Left lung (tissue), 10 donors: ENCODE results near the gene OR2T29. TPM values are rescaled to one million over a fixed set of nuclear protein-coding genes. Genes with fewer than 3 reads are reported as not detected.
"Not testable (repeated sequence)": the region's sequence is repeated elsewhere in the genome, so short reads cannot be mapped to it uniquely, and the experiment has no call there.

Source experiments
- ATAC-seq: fragments of 200-7000 bp; cut with Tn5 transposase; one replicate; pipeline ENCODE4 v1.9.1; 2020; ENCODE audit warnings: moderate library complexity
- DNase-seq, 4 donors: peaks; one replicate each; pipeline ENCODE4 v3.0.0-alpha.2; 2013 to 2020
- H3K27ac ChIP-seq, 2 donors: fragments of 200-600 bp; sonication (generic) in 1 of 2; one replicate each; pipeline versions ENCODE4 v1.5.0 to v1.8.0; 2020 to 2021
- H3K27me3 ChIP-seq, 2 donors: fragments of 200-600 bp; sonication (generic) in 1 of 2; one replicate each; pipeline versions ENCODE4 v1.5.0 to v1.8.0; 2020 to 2021
- H3K36me3 ChIP-seq, 2 donors: fragments of 200-600 bp; sonication (generic) in 1 of 2; one replicate each; pipeline versions ENCODE4 v1.5.0 to v1.8.0; 2020 to 2021
- H3K4me1 ChIP-seq, 2 donors: fragments of 200-600 bp; one replicate each; pipeline ENCODE4 v1.8.0; 2021
- H3K4me3 ChIP-seq, 2 donors: fragments of 200-600 bp; sonication (generic) in 1 of 2; one replicate each; pipeline versions ENCODE4 v1.5.0 to v1.8.0; 2020 to 2021; ENCODE audit warnings: mild to moderate bottlenecking in 1 of 2
- H3K9me3 ChIP-seq, 2 donors: fragments of 200-600 bp; sonication (generic) in 1 of 2; one replicate each; pipeline versions ENCODE4 v1.5.0 to v1.8.0; 2020 to 2021
- intact Hi-C, 2 donors: fragments of 100-400 bp; cut with DNase I; formaldehyde crosslinking; loops; one replicate each; pipeline versions ENCODE4 v1.11.2 to v1.14.2; 2022
- polyA plus RNA-seq, 6 donors: library from polyadenylated mRNA; unstranded; fragments of 120-200 nt; gene quantifications; one replicate each; pipeline ENCODE4 v1.2.1, GENCODE V29; 2013; ENCODE audit not compliant: insufficient read length in 6 of 6
- total RNA-seq, 2 donors: library from RNA; stranded (reverse); fragmentation: NEBNext Ultra II Directional; extraction: Animal tissue kit (Norgen Biotek cat#: 25700); gene quantifications; one replicate each; pipeline ENCODE4 v1.2.1, GENCODE V29; 2021
- TF ChIP-seq, protein P1 (sequence below), 2 donors: fragments of 200-600 bp; sonication (generic) in 1 of 2; IDR thresholded peaks; one replicate each; pipeline versions ENCODE4 v1.5.0 to v1.8.0; 2021; ENCODE audit warnings: antibody characterized with exemption in 2 of 2
- donor health status: DM: no; HTN: yes; CAD: no.
- donor health status: DM: no; HTN: no; CAD: no.

Gene OR2T29
- total and polyA plus RNA-seq, 8 donors = not detected

DNA sequence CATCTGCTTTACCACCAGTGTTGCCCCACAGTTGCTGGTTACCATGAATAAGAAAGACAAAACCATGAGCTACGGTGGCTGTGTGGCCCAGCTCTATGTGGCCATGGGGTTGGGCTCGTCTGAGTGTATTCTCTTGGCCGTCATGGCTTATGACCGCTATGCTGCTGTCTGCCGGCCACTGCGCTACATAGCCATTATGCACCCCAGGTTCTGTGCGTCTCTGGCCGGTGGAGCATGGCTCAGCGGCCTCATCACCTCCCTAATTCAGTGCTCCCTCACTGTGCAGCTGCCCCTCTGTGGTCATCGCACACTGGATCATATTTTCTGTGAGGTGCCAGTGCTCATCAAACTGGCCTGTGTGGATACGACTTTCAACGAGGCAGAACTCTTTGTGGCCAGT lies 40.7 kb downstream of the OR2T29 start:
- H3K4me3 ChIP-seq = no peak overlapping the region
- H3K27me3 ChIP-seq = no peaks in the 10 kb centered on the region
- no peaks in the 10 kb centered on the region for H3K4me1 ChIP-seq
- H3K36me3 ChIP-seq = no peaks in the 10 kb centered on the region
- H3K9me3 ChIP-seq = peaks cover 0 to 2% of the 10 kb centered on the region in 2 donors
- ATAC-seq = no peak
- intact Hi-C loops = no loop called here
- TF ChIP-seq, protein P1, sequence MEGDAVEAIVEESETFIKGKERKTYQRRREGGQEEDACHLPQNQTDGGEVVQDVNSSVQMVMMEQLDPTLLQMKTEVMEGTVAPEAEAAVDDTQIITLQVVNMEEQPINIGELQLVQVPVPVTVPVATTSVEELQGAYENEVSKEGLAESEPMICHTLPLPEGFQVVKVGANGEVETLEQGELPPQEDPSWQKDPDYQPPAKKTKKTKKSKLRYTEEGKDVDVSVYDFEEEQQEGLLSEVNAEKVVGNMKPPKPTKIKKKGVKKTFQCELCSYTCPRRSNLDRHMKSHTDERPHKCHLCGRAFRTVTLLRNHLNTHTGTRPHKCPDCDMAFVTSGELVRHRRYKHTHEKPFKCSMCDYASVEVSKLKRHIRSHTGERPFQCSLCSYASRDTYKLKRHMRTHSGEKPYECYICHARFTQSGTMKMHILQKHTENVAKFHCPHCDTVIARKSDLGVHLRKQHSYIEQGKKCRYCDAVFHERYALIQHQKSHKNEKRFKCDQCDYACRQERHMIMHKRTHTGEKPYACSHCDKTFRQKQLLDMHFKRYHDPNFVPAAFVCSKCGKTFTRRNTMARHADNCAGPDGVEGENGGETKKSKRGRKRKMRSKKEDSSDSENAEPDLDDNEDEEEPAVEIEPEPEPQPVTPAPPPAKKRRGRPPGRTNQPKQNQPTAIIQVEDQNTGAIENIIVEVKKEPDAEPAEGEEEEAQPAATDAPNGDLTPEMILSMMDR (IDR thresholded peaks at IDR 0.05) = no peak
- DNase-seq = peak in 1 of 4 donors; percentile 45
- no peak overlapping the region for H3K27ac ChIP-seq

DNA sequence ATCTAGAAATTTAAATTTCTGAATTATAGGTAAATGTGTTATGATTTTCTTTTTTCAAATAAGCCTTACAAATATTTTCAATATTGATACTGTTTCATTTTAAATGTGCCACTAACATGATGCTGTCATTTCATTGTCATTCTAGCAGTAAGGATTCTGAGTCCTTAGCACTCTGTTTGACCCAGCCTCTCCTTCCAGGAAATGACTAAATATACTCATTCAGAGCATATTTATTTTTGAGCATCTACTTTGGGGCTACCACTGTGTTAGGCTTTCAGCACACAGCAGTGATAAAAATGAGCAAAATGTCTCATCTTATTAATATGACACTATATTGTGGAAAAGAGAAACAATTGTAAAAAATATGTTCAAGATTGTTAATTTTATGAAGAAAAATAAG lies 52.4 kb downstream of the OR2T29 start:
- intact Hi-C loops, H3K27me3 ChIP-seq, H3K4me1 ChIP-seq, H3K27ac ChIP-seq, ATAC-seq, H3K36me3 ChIP-seq, H3K9me3 ChIP-seq, DNase-seq, H3K4me3 ChIP-seq: not testable (repeated sequence)

DNA sequence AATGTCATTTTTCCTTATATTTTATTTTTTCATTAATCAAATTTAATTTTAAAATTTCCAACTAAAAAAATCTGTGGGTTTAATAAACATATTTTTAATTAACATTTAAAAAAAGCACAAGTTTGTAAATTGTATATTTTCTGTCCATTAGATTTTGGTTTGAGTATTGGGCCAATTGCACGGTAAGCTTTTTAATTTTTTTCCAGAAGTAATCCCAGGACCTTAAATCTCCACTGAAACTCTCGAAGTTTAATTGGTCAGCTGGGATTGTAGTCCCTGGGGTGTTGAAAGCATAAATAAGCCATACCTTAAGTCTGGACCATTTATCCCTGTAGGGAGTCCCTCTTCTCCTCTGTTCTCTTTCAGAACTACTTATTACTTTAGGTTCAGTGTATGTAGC lies 54.8 kb downstream of the OR2T29 start, which contains the start of gene OR2G6:
Gene OR2G6, plus strand, starts transcription at position 301 of the 400 bp plus-strand sequence. CDS start 13,574 bp downstream, outside the sequence.
- H3K36me3 ChIP-seq, H3K27ac ChIP-seq, H3K4me3 ChIP-seq, intact Hi-C loops, DNase-seq, H3K27me3 ChIP-seq, H3K9me3 ChIP-seq, ATAC-seq, H3K4me1 ChIP-seq: not testable (repeated sequence)

Other genes starting within 250 kb of the OR2T29 start
- gene OR2M7, start 238.2 kb downstream of the OR2T29 start, total RNA-seq = not detected
- gene OR2M7, start 238.2 kb downstream of the OR2T29 start, polyA plus RNA-seq = not detected
- gene OR14C36, start 214.0 kb downstream of the OR2T29 start, total RNA-seq = not detected
- gene OR14C36, start 214.0 kb downstream of the OR2T29 start, polyA plus RNA-seq = not detected
- gene OR2T4, start 201.1 kb downstream of the OR2T29 start, total RNA-seq = not detected
- not detected for gene OR2T4, start 201.1 kb downstream of the OR2T29 start, polyA plus RNA-seq
- gene OR2T6, start 187.0 kb downstream of the OR2T29 start, total RNA-seq = not detected
- gene OR2T6, start 187.0 kb downstream of the OR2T29 start, polyA plus RNA-seq = not detected
- not detected for gene OR2T1, start 159.7 kb downstream of the OR2T29 start, total RNA-seq
- gene OR2T1, start 159.7 kb downstream of the OR2T29 start, polyA plus RNA-seq = not detected
- not detected for gene OR2T2, start 117.1 kb downstream of the OR2T29 start, total RNA-seq
- gene OR2T2, start 117.1 kb downstream of the OR2T29 start, polyA plus RNA-seq = not detected
- not detected for gene OR2T3, start 89.4 kb downstream of the OR2T29 start, total RNA-seq
- not detected for gene OR2T3, start 89.4 kb downstream of the OR2T29 start, polyA plus RNA-seq
- gene OR2T5, start 74.2 kb downstream of the OR2T29 start, total RNA-seq = not detected
- not detected for gene OR2T5, start 74.2 kb downstream of the OR2T29 start, polyA plus RNA-seq
- gene OR2G6, start 54.7 kb downstream of the OR2T29 start, total RNA-seq = not detected
- under 1 TPM in 4 of 6 donors, not detected in 2; 0.04 to 0.06 (median 0.04) TPM for gene OR2G6, start 54.7 kb downstream of the OR2T29 start, polyA plus RNA-seq
- not detected for gene OR2T34, start 12.0 kb upstream of the OR2T29 start, total RNA-seq
- not detected for gene OR2T34, start 12.0 kb upstream of the OR2T29 start, polyA plus RNA-seq
- gene OR2T10, start 34.9 kb upstream of the OR2T29 start, total RNA-seq = not detected
- gene OR2T10, start 34.9 kb upstream of the OR2T29 start, polyA plus RNA-seq = not detected
- gene OR2T11, start 72.3 kb upstream of the OR2T29 start, total RNA-seq = not detected
- gene OR2T11, start 72.3 kb upstream of the OR2T29 start, polyA plus RNA-seq = under 1 TPM in 1 of 6 donors, not detected in 5; 0.04 TPM
- not detected for gene OR2T35, start 82.5 kb upstream of the OR2T29 start, total RNA-seq
- gene OR2T35, start 82.5 kb upstream of the OR2T29 start, polyA plus RNA-seq = not detected
- gene OR2T27, start 92.8 kb upstream of the OR2T29 start, total RNA-seq = not detected
- not detected for gene OR2T27, start 92.8 kb upstream of the OR2T29 start, polyA plus RNA-seq
- not detected for gene OR14I1, start 140.0 kb upstream of the OR2T29 start, total RNA-seq
- gene OR14I1, start 140.0 kb upstream of the OR2T29 start, polyA plus RNA-seq = not detected
- gene LYPD8, start 193.0 kb upstream of the OR2T29 start, total RNA-seq = not detected
- not detected for gene LYPD8, start 193.0 kb upstream of the OR2T29 start, polyA plus RNA-seq